Upper lobe of left lung (tissue), 4 donors: ENCODE measurements around the gene MSRB1.

Experiments
- EP300 ChIP-seq, 4 donors: sonication (generic); formaldehyde crosslinking; IDR thresholded peaks; one replicate each; pipeline ENCODE4 v1.5.1; 2017; ENCODE audit warnings: antibody characterized with exemption in 4 of 4, control low read depth in 2 of 4
- POLR2A ChIP-seq, 4 donors: fragments of 450-650 bp; IDR thresholded peaks; one replicate each; pipeline ENCODE4 v1.5.1; 2016 to 2017; ENCODE audit warnings: antibody characterized with exemption in 4 of 4, mild to moderate bottlenecking in 2 of 4
- TF ChIP-seq, protein P1 (sequence below), 6 experiments: fragments of 450-650 bp in 4 of 6; fragments of 200-600 bp in 2 of 6; sonication (generic) in 2 of 6; IDR thresholded peaks; one replicate each; pipeline ENCODE4 v1.5.1; 2016 to 2019; ENCODE audit warnings: antibody characterized with exemption in 6 of 6

DNA sequence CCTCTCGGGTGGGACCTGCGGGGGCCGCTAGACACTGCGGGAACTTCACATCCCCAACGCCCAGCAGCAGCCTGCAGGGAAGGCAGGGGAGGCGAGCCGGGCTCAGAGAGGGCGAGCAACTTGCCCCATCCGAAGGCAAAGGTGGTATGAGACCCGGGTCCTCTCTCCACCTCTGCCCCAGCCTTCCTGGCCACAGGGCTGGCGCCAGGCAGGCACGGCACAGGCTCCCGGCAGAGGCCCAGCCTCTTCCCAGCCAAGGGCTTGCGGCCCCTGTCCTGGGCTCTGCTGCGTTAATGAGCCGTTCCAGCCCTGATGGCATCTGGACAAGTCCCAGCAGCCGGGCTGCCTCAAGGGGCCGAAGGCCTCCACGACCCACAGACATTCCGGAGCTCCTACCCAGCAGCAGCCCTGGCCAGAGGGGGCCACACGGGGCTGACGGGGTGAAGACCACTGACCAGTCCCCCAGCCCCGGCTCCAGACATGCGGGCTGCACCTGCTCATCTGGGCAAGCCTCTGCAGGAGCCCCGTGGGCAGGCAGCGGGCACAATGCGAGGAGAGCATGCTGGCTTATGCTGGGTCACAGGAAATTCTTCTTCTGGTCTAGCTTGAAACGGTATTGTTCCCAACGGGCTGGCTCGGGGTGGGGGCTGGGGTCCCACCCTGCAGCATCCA, 23.5 kb downstream of the MSRB1 start:
- no peak for TF ChIP-seq EP300 (IDR thresholded peaks at IDR 0.05)
- TF ChIP-seq, protein P1, sequence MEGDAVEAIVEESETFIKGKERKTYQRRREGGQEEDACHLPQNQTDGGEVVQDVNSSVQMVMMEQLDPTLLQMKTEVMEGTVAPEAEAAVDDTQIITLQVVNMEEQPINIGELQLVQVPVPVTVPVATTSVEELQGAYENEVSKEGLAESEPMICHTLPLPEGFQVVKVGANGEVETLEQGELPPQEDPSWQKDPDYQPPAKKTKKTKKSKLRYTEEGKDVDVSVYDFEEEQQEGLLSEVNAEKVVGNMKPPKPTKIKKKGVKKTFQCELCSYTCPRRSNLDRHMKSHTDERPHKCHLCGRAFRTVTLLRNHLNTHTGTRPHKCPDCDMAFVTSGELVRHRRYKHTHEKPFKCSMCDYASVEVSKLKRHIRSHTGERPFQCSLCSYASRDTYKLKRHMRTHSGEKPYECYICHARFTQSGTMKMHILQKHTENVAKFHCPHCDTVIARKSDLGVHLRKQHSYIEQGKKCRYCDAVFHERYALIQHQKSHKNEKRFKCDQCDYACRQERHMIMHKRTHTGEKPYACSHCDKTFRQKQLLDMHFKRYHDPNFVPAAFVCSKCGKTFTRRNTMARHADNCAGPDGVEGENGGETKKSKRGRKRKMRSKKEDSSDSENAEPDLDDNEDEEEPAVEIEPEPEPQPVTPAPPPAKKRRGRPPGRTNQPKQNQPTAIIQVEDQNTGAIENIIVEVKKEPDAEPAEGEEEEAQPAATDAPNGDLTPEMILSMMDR (IDR thresholded peaks at IDR 0.05), result no peak
- TF ChIP-seq POLR2A (IDR thresholded peaks at IDR 0.05), result no peak
